MCF 10A (cell line): ENCODE results near the gene KRT39. TPM values are rescaled to one million over a fixed set of nuclear protein-coding genes. Genes with fewer than 3 reads are reported as not detected.
A peak's percentile ranks its signal among the peaks of the same experiment; 100 is the strongest.

Source experiments
- BruUV-seq: library from RNA; stranded (reverse); fragments of 400-500 nt; replicated peaks from 2 replicates; lab custom pipeline; 2021; lab: Mats Ljungman, UMichigan
- CTCF ChIA-PET: fragments of 300-600 bp; sonication (Branson Sonifier 250); formaldehyde crosslinking; extraction: SDS; loops from one replicate; lab custom pipeline; 2021; ENCODE audit warnings: antibody characterized with exemption, inconsistent platforms; lab: Yijun Ruan, JAX
- POLR2A ChIA-PET: fragments of 300-600, 350-650 bp; sonication (Branson Sonifier 250); formaldehyde crosslinking; extraction: SDS; loops from one replicate; lab custom pipeline; 2020; ENCODE audit warnings: antibody characterized with exemption, inconsistent platforms; lab: Yijun Ruan, JAX
- DNase-seq: peaks from one replicate; pipeline ENCODE4 v3.0.0-alpha.2; 2018; ENCODE audit not compliant: unreplicated experiment
- H3K27ac Mint-ChIP-seq: one replicate; pipeline ENCODE4 v1.8.0; 2022; ENCODE audit warnings: mild to moderate bottlenecking, low read depth, mixed read lengths; ENCODE audit not compliant: unreplicated experiment
- H3K27me3 Mint-ChIP-seq: one replicate; pipeline ENCODE4 v1.8.0; 2022; ENCODE audit warnings: mixed read lengths; ENCODE audit not compliant: insufficient read depth, unreplicated experiment
- H3K36me3 Mint-ChIP-seq: one replicate; pipeline ENCODE4 v1.8.0; 2022; ENCODE audit warnings: mild to moderate bottlenecking, moderate library complexity, mixed read lengths; ENCODE audit not compliant: insufficient read depth, unreplicated experiment
- H3K4me1 Mint-ChIP-seq: one replicate; pipeline ENCODE4 v1.8.0; 2022; ENCODE audit warnings: mixed read lengths; ENCODE audit not compliant: insufficient read depth, unreplicated experiment
- H3K4me3 Mint-ChIP-seq: one replicate; pipeline ENCODE4 v1.8.0; 2022; ENCODE audit warnings: mild to moderate bottlenecking, moderate library complexity, mixed read lengths; ENCODE audit not compliant: unreplicated experiment
- H3K9me3 Mint-ChIP-seq: one replicate; pipeline ENCODE4 v1.8.0; 2022; ENCODE audit warnings: mixed read lengths; ENCODE audit not compliant: unreplicated experiment
- intact Hi-C: fragments of 100-400 bp; cut with micrococcal nuclease; formaldehyde crosslinking; loops from 2 replicates; pipeline ENCODE4 v1.14.1; 2022
- total RNA-seq: library from RNA; stranded (reverse); gene quantifications from 2 replicates; pipeline ENCODE4 v1.2.3, GENCODE V29; 2022
- TF ChIP-seq, protein P1 (sequence below): fragments of 200-600 bp; IDR thresholded peaks from one replicate; pipeline ENCODE4 v1.8.0; 2022; ENCODE audit warnings: antibody characterized with exemption, mild to moderate bottlenecking; ENCODE audit not compliant: unreplicated experiment

KRT39 gene
- total RNA-seq, 1 experiment from 2014 or later = not detected

DNA sequence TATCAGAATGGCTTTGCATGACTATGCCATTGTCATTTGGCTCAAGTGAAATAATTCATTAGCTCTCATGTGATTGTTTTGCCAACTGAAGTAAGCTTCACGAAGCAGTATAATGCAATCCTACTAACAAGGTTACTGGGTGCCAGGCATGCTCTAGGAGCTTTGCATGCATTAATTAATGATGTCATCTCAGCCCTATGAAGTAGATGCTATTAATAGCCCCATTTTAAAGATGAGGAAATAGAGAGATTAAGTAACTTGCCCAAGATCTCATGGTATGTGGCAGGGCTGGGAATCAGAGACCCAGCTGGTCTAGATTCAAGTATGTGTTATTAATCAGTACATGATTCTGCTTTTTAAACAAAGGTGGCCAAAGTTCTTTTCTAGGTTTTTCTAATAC lies 14.1 kb downstream of the KRT39 start:
- H3K27me3 Mint-ChIP-seq = peaks cover 14% of the 10 kb centered on the region
- no TSS peak for BruUV-seq

DNA sequence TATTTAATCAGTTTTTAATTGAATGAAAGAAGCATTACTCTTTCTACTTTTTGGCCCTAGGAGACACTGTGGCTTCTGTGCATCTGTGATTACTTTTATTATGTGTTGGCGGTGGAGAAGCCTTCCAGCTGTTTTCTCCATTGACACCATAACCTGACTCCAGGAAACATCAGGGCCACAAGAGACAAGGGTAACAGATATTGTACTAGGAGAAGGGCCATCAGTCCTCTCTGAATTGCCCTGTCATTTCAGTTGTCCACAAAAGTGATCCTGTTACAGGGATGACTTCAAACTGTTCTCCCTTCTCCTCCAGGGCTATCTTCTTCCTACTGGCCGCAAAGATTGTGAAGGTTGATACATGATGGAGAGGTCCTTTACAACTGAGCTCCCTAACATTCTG lies 14.6 kb downstream of the KRT39 start:
- POLR2A ChIA-PET = interaction anchor here (0.8 to 2.6 kb wide), 3 partner anchors 18 to 43 kb away, joined by 4 to 9 read pairs (median 5); no protein-coding TSS in a partner anchor
- no peak overlapping the region for H3K27ac Mint-ChIP-seq

More for the DNA sequence above, 14.1 kb downstream of the KRT39 start:
- intact Hi-C loops = no loop called here
- TF ChIP-seq, protein P1, sequence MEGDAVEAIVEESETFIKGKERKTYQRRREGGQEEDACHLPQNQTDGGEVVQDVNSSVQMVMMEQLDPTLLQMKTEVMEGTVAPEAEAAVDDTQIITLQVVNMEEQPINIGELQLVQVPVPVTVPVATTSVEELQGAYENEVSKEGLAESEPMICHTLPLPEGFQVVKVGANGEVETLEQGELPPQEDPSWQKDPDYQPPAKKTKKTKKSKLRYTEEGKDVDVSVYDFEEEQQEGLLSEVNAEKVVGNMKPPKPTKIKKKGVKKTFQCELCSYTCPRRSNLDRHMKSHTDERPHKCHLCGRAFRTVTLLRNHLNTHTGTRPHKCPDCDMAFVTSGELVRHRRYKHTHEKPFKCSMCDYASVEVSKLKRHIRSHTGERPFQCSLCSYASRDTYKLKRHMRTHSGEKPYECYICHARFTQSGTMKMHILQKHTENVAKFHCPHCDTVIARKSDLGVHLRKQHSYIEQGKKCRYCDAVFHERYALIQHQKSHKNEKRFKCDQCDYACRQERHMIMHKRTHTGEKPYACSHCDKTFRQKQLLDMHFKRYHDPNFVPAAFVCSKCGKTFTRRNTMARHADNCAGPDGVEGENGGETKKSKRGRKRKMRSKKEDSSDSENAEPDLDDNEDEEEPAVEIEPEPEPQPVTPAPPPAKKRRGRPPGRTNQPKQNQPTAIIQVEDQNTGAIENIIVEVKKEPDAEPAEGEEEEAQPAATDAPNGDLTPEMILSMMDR = no peak
- Mint-ChIP-seq H3K27ac (no peak overlapping the region), H3K36me3 (peaks cover 7% of the 10 kb centered on the region), H3K9me3 (no peaks in the 10 kb centered on the region), H3K4me1 (peaks cover 31% of the 10 kb centered on the region), H3K4me3 (no peak overlapping the region)
- ChIA-PET CTCF (interaction anchor here (0.5 to 1.4 kb wide), 5 partner anchors 10 to 715 kb away, joined by 3 to 7 read pairs (median 4); partner anchors contain the start of gene KRT39), POLR2A (interaction anchor here (0.8 to 2.6 kb wide), 4 partner anchors 18 to 43 kb away, joined by 3 to 9 read pairs (median 4); no protein-coding TSS in a partner anchor)
- DNase-seq = peak; percentile 55

GRCh38 chr17:40951011-40951622 lies 15.6 kb downstream of the KRT39 start:
- H3K36me3 Mint-ChIP-seq = peaks cover 7% of the 10 kb centered on the region
- intact Hi-C loops = no loop called here
- BruUV-seq = no TSS peak
- TF ChIP-seq, protein P1 = no peak
- ChIA-PET CTCF (no interaction called here), POLR2A (interaction anchor here (2.6 kb wide), 1 partner anchor 35 kb away, joined by 9 read pairs; no protein-coding TSS in a partner anchor)
- peaks cover 16% of the 10 kb centered on the region for H3K4me1 Mint-ChIP-seq
- no peak for DNase-seq
- H3K27me3 Mint-ChIP-seq = peaks cover 14% of the 10 kb centered on the region
- no peaks in the 10 kb centered on the region for H3K9me3 Mint-ChIP-seq
- no peak overlapping the region for H3K4me3 Mint-ChIP-seq
- H3K27ac Mint-ChIP-seq = no peak overlapping the region

More for the DNA sequence above, 14.6 kb downstream of the KRT39 start:
- DNase-seq = no peak
- Mint-ChIP-seq H3K4me1 (peaks cover 27% of the 10 kb centered on the region), H3K9me3 (no peaks in the 10 kb centered on the region), H3K4me3 (no peak overlapping the region), H3K36me3 (peaks cover 7% of the 10 kb centered on the region), H3K27me3 (peaks cover 14% of the 10 kb centered on the region)
- intact Hi-C loops = no loop called here
- CTCF ChIA-PET = interaction anchor here (0.5 to 1.4 kb wide), 5 partner anchors 10 to 370 kb away, joined by 3 to 7 read pairs (median 4); partner anchors contain the start of gene KRT39
- TF ChIP-seq, protein P1 = no peak
- BruUV-seq = no TSS peak

DNA sequence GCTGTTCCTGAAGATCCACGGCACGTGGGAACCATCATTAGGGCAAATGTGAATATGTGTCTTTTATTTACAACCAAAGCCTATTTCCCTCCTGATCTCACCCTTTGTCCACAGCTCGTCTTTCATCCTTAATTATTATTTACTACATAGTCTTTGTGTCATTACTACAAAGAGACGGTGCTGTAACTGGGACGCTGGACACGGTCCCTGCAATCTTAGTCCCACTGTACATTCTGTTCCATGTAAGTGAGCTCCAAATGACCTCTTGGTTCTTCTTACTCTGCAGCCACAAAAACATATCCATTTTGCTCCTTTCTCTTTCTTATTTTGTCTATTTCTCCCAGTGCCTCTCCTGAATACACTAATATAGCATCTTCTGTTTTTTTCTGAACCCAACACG lies 16.6 kb downstream of the KRT39 start:
- DNase-seq = no peak
- no TSS peak for BruUV-seq
- no peak overlapping the region for H3K27ac Mint-ChIP-seq
- peaks cover 16% of the 10 kb centered on the region for H3K4me1 Mint-ChIP-seq
- H3K27me3 Mint-ChIP-seq = peaks cover 14% of the 10 kb centered on the region
- CTCF ChIA-PET = no interaction called here
- POLR2A ChIA-PET = interaction anchor here (0.6 kb wide), 1 partner anchor 121 kb away, joined by 3 read pairs; no protein-coding TSS in a partner anchor
- no peaks in the 10 kb centered on the region for H3K9me3 Mint-ChIP-seq
- peaks cover 7% of the 10 kb centered on the region for H3K36me3 Mint-ChIP-seq
- no peak overlapping the region for H3K4me3 Mint-ChIP-seq
- intact Hi-C loops = no loop called here
- TF ChIP-seq, protein P1 = no peak
